Transverse colon (tissue), 3 donors: Measurements from ENCODE around the gene SSH2.

Experiments
- POLR2A ChIP-seq: fragments of 450-650 bp; IDR thresholded peaks from one replicate; pipeline ENCODE4 v1.6.1; 2016; ENCODE audit warnings: antibody characterized with exemption, mild to moderate bottlenecking, moderate library complexity
- POLR2AphosphoS5 ChIP-seq, 3 donors: sonication (generic); formaldehyde crosslinking; IDR thresholded peaks; one replicate each; pipeline ENCODE4 v1.6.1; 2016; ENCODE audit warnings: antibody characterized with exemption in 3 of 3

DNA sequence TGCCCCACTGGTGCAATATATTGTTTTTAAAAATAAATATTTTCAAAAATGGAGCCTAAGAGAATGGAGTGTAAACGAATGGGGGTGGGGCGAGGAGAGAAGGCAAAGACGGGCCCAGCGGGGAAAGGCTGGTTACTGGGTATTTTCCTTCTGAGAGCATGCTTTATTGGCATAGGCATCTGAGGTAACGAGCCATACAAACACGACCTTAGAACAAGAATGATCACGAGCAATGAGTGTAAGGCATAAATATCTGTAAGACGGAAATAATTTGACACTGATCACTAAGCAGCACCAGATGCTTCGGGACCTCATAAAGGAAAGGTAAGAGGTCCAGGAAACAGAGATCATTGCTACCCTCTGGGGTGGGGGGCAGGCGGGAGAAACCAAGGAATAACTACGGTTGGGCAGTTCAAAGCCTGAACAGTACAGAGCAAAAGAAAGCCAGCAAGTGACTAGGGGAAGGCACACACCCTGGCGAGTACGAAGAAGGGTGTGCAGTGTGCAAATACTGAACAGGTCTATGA, 959 bp downstream of the SSH2 start:
- peak; percentile 5 to 67 (median 45) for TF ChIP-seq POLR2AphosphoS5 (IDR thresholded peaks at IDR 0.05)
- TF ChIP-seq POLR2A: peak; percentile 45
